H9 (cell line): ENCODE measurements around the gene TSSK6. TPM values are rescaled to one million over a fixed set of nuclear protein-coding genes. Genes with fewer than 3 reads are reported as not detected.

Experiments used
- DNase-seq: peaks from one replicate; pipeline ENCODE4 v3.0.0-alpha.2; 2017
- H2AFZ ChIP-seq: one replicate; pipeline ENCODE4 v1.6.1; 2013; ENCODE audit warnings: mild to moderate bottlenecking, low read length, control low read depth, moderate library complexity
- H2AK5ac ChIP-seq: 2 replicates; pipeline ENCODE4 v1.6.1; 2013; ENCODE audit warnings: low read length, control low read depth, mixed read lengths; ENCODE audit not compliant: insufficient read length
- H2BK120ac ChIP-seq: one replicate; pipeline ENCODE4 v1.6.1; 2013; ENCODE audit warnings: low read depth, mild to moderate bottlenecking, low read length, control low read depth, inconsistent platforms; ENCODE audit not compliant: poor library complexity, severe bottlenecking
- H2BK12ac ChIP-seq: 2 replicates; pipeline ENCODE4 v1.6.1; 2013; ENCODE audit warnings: low read length, control low read depth, mixed read lengths, low read depth; ENCODE audit not compliant: insufficient read length
- H2BK15ac ChIP-seq: 2 replicates; pipeline ENCODE4 v1.6.1; 2013; ENCODE audit warnings: low read depth, low read length, control low read depth
- H2BK20ac ChIP-seq: one replicate; pipeline ENCODE4 v1.6.1; 2013; ENCODE audit warnings: low read depth, mild to moderate bottlenecking, low read length, control low read depth, inconsistent platforms; ENCODE audit not compliant: poor library complexity, severe bottlenecking
- H2BK5ac ChIP-seq: 2 replicates; pipeline ENCODE4 v1.6.1; 2013; ENCODE audit warnings: low read length, control low read depth, mixed read lengths; ENCODE audit not compliant: insufficient read length
- H3K14ac ChIP-seq: 2 replicates; pipeline ENCODE4 v1.6.1; 2013; ENCODE audit warnings: low read length, control low read depth; ENCODE audit not compliant: insufficient read depth
- H3K18ac ChIP-seq: 2 replicates; pipeline ENCODE4 v1.6.1; 2013; ENCODE audit warnings: low read depth, mild to moderate bottlenecking, mixed read lengths, low read length, control low read depth; ENCODE audit not compliant: insufficient read length
- H3K23ac ChIP-seq: 2 replicates; pipeline ENCODE4 v1.6.1; 2013; ENCODE audit warnings: low read length, control low read depth, mixed read lengths, low read depth; ENCODE audit not compliant: insufficient read length
- H3K23me2 ChIP-seq: 2 replicates; pipeline ENCODE4 v1.6.1; 2013; ENCODE audit warnings: low read depth, mild to moderate bottlenecking, mixed read lengths, low read length, control low read depth; ENCODE audit not compliant: insufficient read length, poor library complexity, severe bottlenecking
- H3K27ac ChIP-seq: 2 replicates; pipeline ENCODE4 v1.5.1; 2013; ENCODE audit warnings: low read length, control low read depth, mixed read lengths, low read depth; ENCODE audit not compliant: insufficient read length
- H3K27me3 ChIP-seq: 2 replicates; pipeline ENCODE4 v1.6.1; 2013; ENCODE audit warnings: low read length, control low read depth, inconsistent platforms; ENCODE audit not compliant: insufficient read depth
- H3K4ac ChIP-seq: 2 replicates; pipeline ENCODE4 v1.6.1; 2013; ENCODE audit warnings: low read depth, mild to moderate bottlenecking, control low read depth, inconsistent platforms, low read length, moderate library complexity
- H3K4me1 ChIP-seq: 2 replicates; pipeline ENCODE4 v1.6.1; 2013; ENCODE audit warnings: low read length, control low read depth, inconsistent platforms; ENCODE audit not compliant: insufficient read depth
- H3K4me2 ChIP-seq: 2 replicates; pipeline ENCODE4 v1.6.1; 2013; ENCODE audit warnings: low read length, control low read depth, mixed read lengths; ENCODE audit not compliant: insufficient read length, insufficient read depth
- H3K56ac ChIP-seq: 2 replicates; pipeline ENCODE4 v1.6.1; 2013; ENCODE audit warnings: low read depth, mild to moderate bottlenecking, mixed read lengths, low read length, control low read depth; ENCODE audit not compliant: insufficient read length
- H3K79me1 ChIP-seq: 2 replicates; pipeline ENCODE4 v1.6.1; 2013; ENCODE audit warnings: low read depth, mild to moderate bottlenecking, moderate library complexity, low read length, control low read depth, inconsistent platforms; ENCODE audit not compliant: insufficient read depth, poor library complexity, severe bottlenecking
- H3K79me2 ChIP-seq: 2 replicates; pipeline ENCODE4 v1.6.1; 2013; ENCODE audit warnings: low read length, control low read depth, inconsistent platforms; ENCODE audit not compliant: insufficient read depth
- H3K9ac ChIP-seq: 2 replicates; pipeline ENCODE4 v1.6.1; 2013; ENCODE audit warnings: low read length, control low read depth, mixed read lengths; ENCODE audit not compliant: insufficient read length; ENCODE audit errors: extremely low read depth
- H3K9me3 ChIP-seq: one replicate; pipeline ENCODE4 v1.6.1; 2013; ENCODE audit warnings: low read depth, low read length, inconsistent platforms; ENCODE audit not compliant: control insufficient read depth
- H3T11ph ChIP-seq: one replicate; pipeline ENCODE4 v1.6.1; 2013; ENCODE audit warnings: mild to moderate bottlenecking, low read length, control low read depth, inconsistent platforms
- H4K20me1 ChIP-seq: one replicate; pipeline ENCODE4 v1.6.1; 2013; ENCODE audit not compliant: control insufficient read depth, insufficient read length, insufficient read depth
- H4K5ac ChIP-seq: 2 replicates; pipeline ENCODE4 v1.6.1; 2013; ENCODE audit warnings: low read depth, mild to moderate bottlenecking, mixed read lengths, low read length, control low read depth; ENCODE audit not compliant: insufficient read length
- H4K8ac ChIP-seq: replicated peaks from 2 replicates; pipeline ENCODE4 v1.6.1; 2013; ENCODE audit warnings: low read length, control low read depth, mixed read lengths, low read depth; ENCODE audit not compliant: insufficient read length
- H4K91ac ChIP-seq: 2 replicates; pipeline ENCODE4 v1.6.1; 2013; ENCODE audit warnings: low read depth, mild to moderate bottlenecking, moderate library complexity, mixed read lengths, low read length, control low read depth; ENCODE audit not compliant: insufficient read length
- H3K27ac Mint-ChIP-seq, 3 experiments: 2 replicates in 2 of 3; 3 replicates in 1 of 3; pipeline ENCODE4 v1.8.0; 2020 to 2021; ENCODE audit warnings: mixed read lengths in 3 of 3, mild to moderate bottlenecking in 1 of 3, moderate library complexity in 1 of 3
- H3K27me3 Mint-ChIP-seq: 2 replicates; pipeline ENCODE4 v1.8.0; 2021; ENCODE audit warnings: low read depth, mild to moderate bottlenecking, moderate library complexity, mixed read lengths
- H3K36me3 Mint-ChIP-seq, 3 experiments: 2 replicates in 2 of 3; 3 replicates in 1 of 3; pipeline ENCODE4 v1.8.0; 2020 to 2021; ENCODE audit warnings: low read depth in 3 of 3, mixed read lengths in 3 of 3; ENCODE audit not compliant: insufficient read depth in 1 of 3
- H3K4me1 Mint-ChIP-seq, 2 experiments: 2 replicates each; pipeline ENCODE4 v1.8.0; 2020; ENCODE audit warnings: mixed read lengths in 2 of 2
- H3K4me3 Mint-ChIP-seq, 2 experiments: 2 replicates in 1 of 2; 3 replicates in 1 of 2; pipeline ENCODE4 v1.8.0; 2020 to 2021; ENCODE audit warnings: mild to moderate bottlenecking in 2 of 2, mixed read lengths in 2 of 2, moderate library complexity in 1 of 2
- H3K9me3 Mint-ChIP-seq, 2 experiments: 2 replicates in 1 of 2; 3 replicates in 1 of 2; pipeline ENCODE4 v1.8.0; 2020; ENCODE audit warnings: mild to moderate bottlenecking in 2 of 2, mixed read lengths in 2 of 2, moderate library complexity in 1 of 2
- WGBS: extraction: QIAGEN DNeasy Blood & Tissue Kit; methylation state at CpG from one replicate; pipeline ENCODE4 v1.1.7; 2013; ENCODE audit warnings: missing lambda C conversion rate, low lambda C conversion rate, mixed read lengths; ENCODE audit not compliant: insufficient read length; ENCODE audit errors: extremely low coverage; 5-methylcytosine and 5-hydroxymethylcytosine counted together
- total RNA-seq: library from RNA; stranded (reverse); gene quantifications from 2 replicates; pipeline ENCODE4 v1.2.1, GENCODE V29; 2021
- TF ChIP-seq, protein P1 (sequence below): fragments of 200-600 bp; sonication (generic); conservative IDR thresholded peaks from 3 replicates; pipeline ENCODE4 v1.8.0; 2021; ENCODE audit warnings: antibody characterized with exemption, mild to moderate bottlenecking

Gene TSSK6
- total RNA-seq, 1 experiment from 2014 or later: 2.6 TPM

DNA sequence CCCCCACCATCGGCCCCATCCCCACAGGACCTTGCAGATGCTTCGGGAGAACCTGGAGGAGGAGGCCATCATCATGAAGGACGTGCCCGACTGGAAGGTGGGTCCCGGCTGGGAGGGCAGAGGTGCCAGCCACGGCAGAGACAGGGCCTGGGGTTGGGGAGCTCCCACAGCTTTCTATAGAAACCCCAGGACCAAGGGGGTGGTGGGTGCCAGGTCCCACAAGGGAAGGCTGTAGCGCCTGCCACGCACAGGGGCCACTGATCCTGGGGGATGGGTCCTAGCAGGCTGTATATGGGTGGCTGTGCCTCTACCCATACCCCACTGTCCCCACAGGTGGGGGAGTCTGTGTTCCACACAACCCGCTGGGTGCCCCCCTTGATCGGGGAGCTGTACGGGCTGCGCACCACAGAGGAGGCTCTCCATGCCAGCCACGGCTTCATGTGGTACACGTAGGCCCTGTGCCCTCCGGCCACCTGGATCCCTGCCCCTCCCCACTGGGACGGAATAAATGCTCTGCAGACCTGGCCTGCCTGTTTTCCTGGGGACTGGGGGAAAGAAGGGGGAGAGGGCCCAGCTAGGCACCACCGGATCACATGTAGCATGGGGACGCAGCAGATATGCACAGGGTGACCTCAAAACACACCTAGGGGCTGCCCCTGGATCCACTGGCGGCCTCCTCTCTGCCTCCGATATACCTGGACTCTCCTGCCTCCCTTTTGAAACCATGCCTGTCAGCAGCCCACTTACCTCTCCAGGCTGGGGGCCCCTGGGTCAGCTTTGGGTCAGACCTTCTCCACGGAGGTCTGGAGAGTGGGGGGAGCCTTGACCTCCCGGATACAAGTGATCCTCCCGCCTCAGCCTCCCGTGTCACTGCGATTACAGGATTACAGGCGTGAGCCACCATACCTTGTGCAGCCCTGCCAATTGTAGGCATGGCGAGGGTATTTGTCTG lies 12.6 kb upstream of the TSSK6 start:
- Mint-ChIP-seq H3K9me3 (no peaks in the 10 kb centered on the region), H3K27me3 (peaks cover 1% of the 10 kb centered on the region; the same call in 1 of the 2 replicates), H3K4me3 (no peak overlapping the region), H3K4me1 (peaks cover 13 to 31% of the 10 kb centered on the region in 2 experiments), H3K27ac (no peak overlapping the region), H3K36me3 (peaks cover 13 to 63% (median 47%) of the 10 kb centered on the region in 3 experiments; a peak in 6 of 7 replicates)
- Histone ChIP-seq H2AK5ac (no peak overlapping the region), H3K4me2 (no peak overlapping the region), H3K9ac (no peak overlapping the region), H3K27ac (no peak overlapping the region), H3K23ac (no peak overlapping the region), H2BK5ac (no peak overlapping the region), H3T11ph (no peak overlapping the region), H3K79me2 (no peaks in the 10 kb centered on the region), H3K79me1 (peaks cover 5% of the 10 kb centered on the region), H2BK20ac (no peak overlapping the region), H4K8ac (no peak overlapping the region), H4K5ac (no peak overlapping the region), H4K20me1 (peaks cover 3% of the 10 kb centered on the region), H3K4me1 (no peaks in the 10 kb centered on the region), H3K56ac (no peak overlapping the region), H3K14ac (no peak overlapping the region), H3K27me3 (no peaks in the 10 kb centered on the region), H3K18ac (no peak overlapping the region), H3K4ac (no peak overlapping the region), H3K23me2 (no peaks in the 10 kb centered on the region), H2BK12ac (no peak overlapping the region), H2BK120ac (no peak overlapping the region), H3K9me3 (no peaks in the 10 kb centered on the region), H4K91ac (no peak overlapping the region), H2BK15ac (no peak overlapping the region), H2AFZ (no peak overlapping the region)
- DNase-seq: peak; percentile 28
- TF ChIP-seq, protein P1, sequence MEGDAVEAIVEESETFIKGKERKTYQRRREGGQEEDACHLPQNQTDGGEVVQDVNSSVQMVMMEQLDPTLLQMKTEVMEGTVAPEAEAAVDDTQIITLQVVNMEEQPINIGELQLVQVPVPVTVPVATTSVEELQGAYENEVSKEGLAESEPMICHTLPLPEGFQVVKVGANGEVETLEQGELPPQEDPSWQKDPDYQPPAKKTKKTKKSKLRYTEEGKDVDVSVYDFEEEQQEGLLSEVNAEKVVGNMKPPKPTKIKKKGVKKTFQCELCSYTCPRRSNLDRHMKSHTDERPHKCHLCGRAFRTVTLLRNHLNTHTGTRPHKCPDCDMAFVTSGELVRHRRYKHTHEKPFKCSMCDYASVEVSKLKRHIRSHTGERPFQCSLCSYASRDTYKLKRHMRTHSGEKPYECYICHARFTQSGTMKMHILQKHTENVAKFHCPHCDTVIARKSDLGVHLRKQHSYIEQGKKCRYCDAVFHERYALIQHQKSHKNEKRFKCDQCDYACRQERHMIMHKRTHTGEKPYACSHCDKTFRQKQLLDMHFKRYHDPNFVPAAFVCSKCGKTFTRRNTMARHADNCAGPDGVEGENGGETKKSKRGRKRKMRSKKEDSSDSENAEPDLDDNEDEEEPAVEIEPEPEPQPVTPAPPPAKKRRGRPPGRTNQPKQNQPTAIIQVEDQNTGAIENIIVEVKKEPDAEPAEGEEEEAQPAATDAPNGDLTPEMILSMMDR: no peak
- no CpG with 5 or more reads among the region's 27 CpGs for WGBS
